PC-3 (cell line): ENCODE results near the gene CYP26A1. TPM values are rescaled to one million over a fixed set of nuclear protein-coding genes. Genes with fewer than 3 reads are reported as not detected.

Experiments
- ATAC-seq: fragments of 200-7000 bp; cut with Tn5 transposase; 2 replicates; pipeline ENCODE4 v1.9.1; 2020; ENCODE audit warnings: mild to moderate bottlenecking, moderate library complexity
- BruUV-seq: library from RNA; stranded (reverse); fragments of 400-500 nt; replicated peaks from 2 replicates; lab custom pipeline; 2021; lab: Mats Ljungman, UMichigan
- CTCF ChIA-PET: fragments of 300-600 bp; sonication (Branson Sonifier 250); formaldehyde crosslinking; loops from one replicate; lab custom pipeline; 2022; ENCODE audit warnings: antibody characterized with exemption; lab: Charles Lee
- POLR2A ChIA-PET: fragments of 300-600 bp; sonication (Branson Sonifier 250); formaldehyde crosslinking; loops from one replicate; lab custom pipeline; 2022; ENCODE audit warnings: antibody characterized with exemption; ENCODE audit not compliant: unreplicated experiment; lab: Charles Lee
- DNase-seq: peaks from one replicate; pipeline ENCODE4 v3.0.0-alpha.2; 2015
- H2AFZ ChIP-seq: fragments of 300-600 bp; sonication (generic); 2 replicates; pipeline ENCODE4 v1.6.0; 2016; ENCODE audit warnings: antibody characterized with exemption, low read length
- H3F3A ChIP-seq: fragments of 300-600 bp; sonication (generic); one replicate; pipeline ENCODE4 v1.6.0; 2017; ENCODE audit warnings: antibody characterized with exemption, low read length, control low read depth, mild to moderate bottlenecking; ENCODE audit not compliant: unreplicated experiment
- H3K27ac ChIP-seq: fragments of 300-600 bp; sonication (generic); 2 replicates; pipeline ENCODE4 v1.5.1; 2016; ENCODE audit warnings: mild to moderate bottlenecking, low read length
- H3K27me3 ChIP-seq: fragments of 300-600 bp; sonication (generic); 2 replicates; pipeline ENCODE4 v1.6.1; 2016; ENCODE audit warnings: low read length, mixed read lengths
- H3K36me3 ChIP-seq: fragments of 300-600 bp; sonication (generic); 2 replicates; pipeline ENCODE4 v1.6.1; 2016; ENCODE audit warnings: low read depth, mixed run types, low read length, mixed read lengths
- H3K4me1 ChIP-seq: fragments of 300-600 bp; sonication (generic); 2 replicates; pipeline ENCODE4 v1.5.1; 2016; ENCODE audit warnings: low read length; ENCODE audit not compliant: insufficient read depth
- H3K4me2 ChIP-seq: fragments of 300-600 bp; sonication (generic); 2 replicates; pipeline ENCODE4 v1.6.0; 2016; ENCODE audit warnings: low read length
- H3K4me3 ChIP-seq: fragments of 300-600 bp; sonication (generic); 2 replicates; pipeline ENCODE4 v1.5.1; 2016; ENCODE audit warnings: mild to moderate bottlenecking, low read length, mixed read lengths
- H3K79me2 ChIP-seq: fragments of 300-600 bp; sonication (generic); 2 replicates; pipeline ENCODE4 v1.6.1; 2017; ENCODE audit warnings: low read length, mixed read lengths
- H3K9ac ChIP-seq: fragments of 300-600 bp; sonication (generic); 2 replicates; pipeline ENCODE4 v1.6.0; 2016; ENCODE audit warnings: mild to moderate bottlenecking, low read length
- H3K9me2 ChIP-seq: fragments of 300-600 bp; sonication (generic); replicated peaks from 2 replicates; pipeline ENCODE4 v1.6.1; 2016; ENCODE audit warnings: mixed run types, low read length, mixed read lengths
- H3K9me3 ChIP-seq: fragments of 300-600 bp; sonication (generic); 2 replicates; pipeline ENCODE4 v1.6.1; 2016; ENCODE audit warnings: low read length, mixed read lengths
- H4K20me1 ChIP-seq: fragments of 300-600 bp; sonication (generic); 2 replicates; pipeline ENCODE4 v1.6.1; 2016; ENCODE audit warnings: low read length, mixed read lengths
- CTCF ChIP-seq: fragments of 300-600 bp; sonication (generic); conservative IDR thresholded peaks from 2 replicates; pipeline ENCODE4 v1.5.1; 2017; ENCODE audit warnings: antibody characterized with exemption, low read depth, mild to moderate bottlenecking, low read length
- EZH2 ChIP-seq: fragments of 300-600 bp; sonication (generic); IDR thresholded peaks from one replicate; pipeline ENCODE4 v1.6.1; 2017; ENCODE audit warnings: antibody characterized with exemption, mild to moderate bottlenecking, low read length; ENCODE audit not compliant: unreplicated experiment
- EZH2phosphoT487 ChIP-seq: fragments of 300-600 bp; sonication (generic); IDR thresholded peaks from 2 replicates; pipeline ENCODE4 v1.6.1; 2018; ENCODE audit warnings: mild to moderate bottlenecking, antibody characterized with exemption, low read length, borderline replicate concordance
- intact Hi-C: fragments of 100-400 bp; cut with micrococcal nuclease; formaldehyde crosslinking; loops from 2 replicates; pipeline ENCODE4 v1.9.0; 2023
- total RNA-seq: library from RNA; depleted of rRNA; stranded (reverse); fragments of >200 nt; gene quantifications from 2 replicates; pipeline ENCODE4 v1.2.3, GENCODE V29; 2014

CYP26A1 gene
- total RNA-seq, 1 experiment from 2014 or later, result 0.26 TPM

DNA sequence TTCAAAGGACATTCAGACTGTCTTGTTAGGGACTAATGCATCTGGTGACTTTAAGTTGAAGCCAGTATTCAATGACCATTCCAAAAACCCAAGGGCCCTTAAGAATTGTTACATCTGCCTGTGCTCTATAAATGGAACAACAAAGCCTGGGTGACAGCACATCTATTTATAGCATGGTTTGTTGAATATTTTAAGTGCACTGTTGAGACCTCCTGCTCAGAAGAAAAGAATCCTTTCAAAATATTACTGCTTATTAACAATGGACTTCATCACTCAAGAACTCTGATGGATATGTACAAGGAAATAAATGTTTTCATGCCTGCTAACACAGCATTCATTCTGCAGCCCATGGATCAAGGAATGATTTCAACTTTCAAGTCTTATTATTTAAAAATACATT is 46.2 kb upstream of the CYP26A1 start:
- Histone ChIP-seq H3K27ac (no peak overlapping the region), H3K9ac (no peak overlapping the region), H3K79me2 (no peaks in the 10 kb centered on the region), H3K4me1 (peaks cover 32% of the 10 kb centered on the region), H3F3A (no peaks in the 10 kb centered on the region), H3K27me3 (no peaks in the 10 kb centered on the region), H3K9me3 (no peaks in the 10 kb centered on the region), H3K4me2 (no peak overlapping the region), H2AFZ (no peak overlapping the region), H3K4me3 (no peak overlapping the region), H3K9me2 (no peaks in the 10 kb centered on the region), H3K36me3 (no peaks in the 10 kb centered on the region), H4K20me1 (no peaks in the 10 kb centered on the region)
- no peak for DNase-seq
- intact Hi-C loops, result no loop called here
- ChIA-PET POLR2A (no interaction called here), CTCF (no interaction called here)
- BruUV-seq, result no TSS peak
- ATAC-seq, result no peak
- no peak for TF ChIP-seq EZH2
- TF ChIP-seq CTCF, result no peak
- TF ChIP-seq EZH2phosphoT487, result no peak

GRCh38 chr10:93028883-93029282 is 44.8 kb upstream of the CYP26A1 start:
- Histone ChIP-seq H3K27ac (no peak overlapping the region), H3K4me1 (peaks cover 32% of the 10 kb centered on the region), H3K9ac (no peak overlapping the region), H3K79me2 (no peaks in the 10 kb centered on the region), H2AFZ (no peak overlapping the region), H3K4me2 (0 out of 2 replicates have a peak overlapping the region, but pooled peaks have one; percentile 40), H3K36me3 (no peaks in the 10 kb centered on the region), H4K20me1 (no peaks in the 10 kb centered on the region), H3K9me3 (no peaks in the 10 kb centered on the region), H3K27me3 (no peaks in the 10 kb centered on the region), H3K4me3 (no peak overlapping the region), H3K9me2 (no peaks in the 10 kb centered on the region), H3F3A (no peaks in the 10 kb centered on the region)
- DNase-seq (peak; percentile 65), ATAC-seq (peak; percentile 85)
- ChIA-PET POLR2A (no interaction called here), CTCF (no interaction called here)
- BruUV-seq, result no TSS peak
- TF ChIP-seq EZH2, result no peak
- no peak for TF ChIP-seq CTCF
- no peak for TF ChIP-seq EZH2phosphoT487
- intact Hi-C loops, result no loop called here

GRCh38 chr10:93030409-93030808 is 43.3 kb upstream of the CYP26A1 start:
- BruUV-seq, result no TSS peak
- TF ChIP-seq CTCF, result no peak
- TF ChIP-seq EZH2phosphoT487, result no peak
- no peak for TF ChIP-seq EZH2
- Histone ChIP-seq H3K9me3 (no peaks in the 10 kb centered on the region), H3K27ac (no peak overlapping the region), H3K4me2 (no peak overlapping the region), H3F3A (no peaks in the 10 kb centered on the region), H2AFZ (no peak overlapping the region), H3K4me1 (peaks cover 32% of the 10 kb centered on the region), H3K9me2 (no peaks in the 10 kb centered on the region), H3K4me3 (no peak overlapping the region), H3K36me3 (no peaks in the 10 kb centered on the region), H3K9ac (no peak overlapping the region), H3K27me3 (no peaks in the 10 kb centered on the region), H4K20me1 (no peaks in the 10 kb centered on the region), H3K79me2 (no peaks in the 10 kb centered on the region)
- ChIA-PET POLR2A (no interaction called here), CTCF (no interaction called here)
- intact Hi-C loops, result no loop called here
- ATAC-seq (peak; percentile 55; the same call in 1 of the 2 replicates), DNase-seq (peak; percentile 58)
